Uterus (tissue), 2 donors: ENCODE results near the gene PITX2.

Source experiments
- POLR2A ChIP-seq, 2 donors: fragments of 450-650 bp; IDR thresholded peaks; one replicate each; pipeline ENCODE4 v1.6.1; 2016; ENCODE audit warnings: antibody characterized with exemption in 2 of 2, mild to moderate bottlenecking in 1 of 2, moderate library complexity in 1 of 2
- TF ChIP-seq, protein P1 (sequence below), 4 experiments: fragments of 200-600 bp in 2 of 4; fragments of 450-650 bp in 2 of 4; sonication (generic) in 2 of 4; IDR thresholded peaks; one replicate each; pipeline ENCODE4 v1.5.1; 2016 to 2019; ENCODE audit warnings: antibody characterized with exemption in 4 of 4, mild to moderate bottlenecking in 2 of 4, moderate library complexity in 1 of 4

DNA sequence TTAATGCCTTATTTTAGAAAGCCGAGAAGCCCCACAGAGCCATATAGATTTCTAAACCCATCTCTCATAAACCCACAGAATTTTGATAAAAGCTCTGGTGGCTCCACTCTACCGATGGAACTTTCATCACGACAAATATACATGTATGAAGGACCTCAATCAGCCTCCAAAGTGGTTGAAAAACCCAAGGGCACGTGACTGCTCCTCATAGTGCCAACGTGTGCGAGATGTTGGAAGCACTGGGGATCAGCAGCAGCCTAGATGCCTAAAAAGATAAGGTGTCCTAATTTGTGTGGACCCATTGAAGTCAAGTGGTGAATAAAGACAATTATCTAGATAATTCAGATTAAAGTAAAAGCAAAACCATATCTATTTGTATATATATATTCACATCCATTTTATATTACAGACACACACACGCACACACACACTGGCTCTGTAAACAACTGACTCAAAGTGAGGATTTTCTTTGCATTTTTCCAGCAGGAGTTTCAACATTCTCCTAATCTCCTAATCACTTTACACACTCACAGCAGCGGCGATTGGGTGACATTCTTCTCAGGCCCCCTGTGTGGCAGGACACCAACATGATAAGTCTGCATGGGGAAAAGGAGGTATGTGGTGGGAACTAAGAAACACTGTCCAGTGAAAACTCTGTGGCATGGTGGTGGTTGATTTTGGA is 2.8 kb upstream of the PITX2 start:
- no peak for TF ChIP-seq POLR2A (IDR thresholded peaks at IDR 0.05)
- TF ChIP-seq, protein P1, sequence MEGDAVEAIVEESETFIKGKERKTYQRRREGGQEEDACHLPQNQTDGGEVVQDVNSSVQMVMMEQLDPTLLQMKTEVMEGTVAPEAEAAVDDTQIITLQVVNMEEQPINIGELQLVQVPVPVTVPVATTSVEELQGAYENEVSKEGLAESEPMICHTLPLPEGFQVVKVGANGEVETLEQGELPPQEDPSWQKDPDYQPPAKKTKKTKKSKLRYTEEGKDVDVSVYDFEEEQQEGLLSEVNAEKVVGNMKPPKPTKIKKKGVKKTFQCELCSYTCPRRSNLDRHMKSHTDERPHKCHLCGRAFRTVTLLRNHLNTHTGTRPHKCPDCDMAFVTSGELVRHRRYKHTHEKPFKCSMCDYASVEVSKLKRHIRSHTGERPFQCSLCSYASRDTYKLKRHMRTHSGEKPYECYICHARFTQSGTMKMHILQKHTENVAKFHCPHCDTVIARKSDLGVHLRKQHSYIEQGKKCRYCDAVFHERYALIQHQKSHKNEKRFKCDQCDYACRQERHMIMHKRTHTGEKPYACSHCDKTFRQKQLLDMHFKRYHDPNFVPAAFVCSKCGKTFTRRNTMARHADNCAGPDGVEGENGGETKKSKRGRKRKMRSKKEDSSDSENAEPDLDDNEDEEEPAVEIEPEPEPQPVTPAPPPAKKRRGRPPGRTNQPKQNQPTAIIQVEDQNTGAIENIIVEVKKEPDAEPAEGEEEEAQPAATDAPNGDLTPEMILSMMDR (IDR thresholded peaks at IDR 0.05) = no peak
